GM19452 (cell line): ENCODE measurements around the gene LYZL6.
"Not testable (repeated sequence)": the region's sequence is repeated elsewhere in the genome, so short reads cannot be mapped to it uniquely, and the experiment has no call there.

ENCODE experiments used
- ATAC-seq: cut with Tn5 transposase; IDR thresholded peaks from one replicate; pipeline ENCODE4 v1.9.1; 2021; ENCODE audit not compliant: unreplicated experiment

LYZL6 gene

DNA sequence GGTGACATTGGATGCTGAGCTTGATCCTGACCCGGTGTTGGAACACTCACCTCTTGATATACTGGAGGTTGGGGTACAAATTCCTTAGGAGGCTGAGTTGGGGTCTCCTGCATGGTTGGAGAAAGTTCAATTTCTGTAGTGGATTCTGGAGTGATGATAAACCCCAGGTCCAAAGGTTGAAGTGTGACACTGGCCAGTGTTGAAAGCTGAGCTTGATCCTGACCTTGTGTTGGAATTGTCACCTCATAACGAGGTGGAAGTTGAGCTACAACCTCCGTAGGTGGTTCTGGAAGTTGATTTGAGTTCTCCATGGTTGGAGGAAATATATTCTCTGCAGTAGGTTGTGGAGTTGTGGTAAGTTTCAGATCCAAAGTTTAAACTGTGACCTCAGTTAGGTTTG is 34.1 kb downstream of the LYZL6 start:
- ATAC-seq: no peak

DNA sequence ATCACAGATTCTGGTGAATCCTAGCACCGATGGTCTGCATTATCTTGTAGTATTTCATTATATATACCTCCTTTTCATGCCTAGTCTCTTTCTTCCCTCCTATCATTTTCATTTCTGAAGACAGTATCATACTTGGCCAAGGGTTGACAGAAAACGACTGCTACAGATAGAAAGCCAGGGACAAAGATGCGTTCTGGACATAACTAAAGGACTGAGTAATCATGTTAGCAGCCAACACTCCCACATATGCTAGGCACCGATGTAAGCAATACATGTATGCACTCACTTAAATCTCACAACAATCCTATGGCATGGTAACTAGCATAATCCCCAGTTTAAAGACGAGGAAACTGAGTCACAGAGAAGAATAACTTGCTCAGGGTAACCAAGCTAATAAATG is 35.8 kb downstream of the LYZL6 start:
- no peak for ATAC-seq

GRCh38 chr17:35906926-35907637 is 36.4 kb downstream of the LYZL6 start:
- ATAC-seq: no peak

- ATAC-seq: no peak
Observed at GRCh38 chr17:35906191-35906925, 37.2 kb downstream of the LYZL6 start.

DNA sequence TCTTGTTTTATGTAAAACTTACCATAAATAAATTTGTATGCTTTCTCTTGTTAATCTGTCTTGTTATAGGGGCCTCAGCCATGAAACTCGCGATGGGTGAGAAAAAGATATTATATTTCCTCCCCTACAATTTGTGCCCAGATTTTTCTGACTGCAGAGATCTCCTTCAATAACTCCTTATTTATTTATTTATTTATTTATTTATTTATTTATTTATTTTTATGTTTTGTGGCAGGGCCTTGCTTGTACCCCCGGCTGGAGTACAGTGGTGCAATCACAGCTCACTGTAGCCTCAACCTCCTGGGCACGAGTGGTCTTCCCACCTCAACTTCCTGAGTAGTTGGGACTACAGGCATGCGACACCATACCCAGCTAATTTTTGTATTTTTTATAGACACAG is 40.1 kb downstream of the LYZL6 start:
- no peak for ATAC-seq

GRCh38 chr17:35901631-35902175 is 41.8 kb downstream of the LYZL6 start:
- ATAC-seq: no peak

DNA sequence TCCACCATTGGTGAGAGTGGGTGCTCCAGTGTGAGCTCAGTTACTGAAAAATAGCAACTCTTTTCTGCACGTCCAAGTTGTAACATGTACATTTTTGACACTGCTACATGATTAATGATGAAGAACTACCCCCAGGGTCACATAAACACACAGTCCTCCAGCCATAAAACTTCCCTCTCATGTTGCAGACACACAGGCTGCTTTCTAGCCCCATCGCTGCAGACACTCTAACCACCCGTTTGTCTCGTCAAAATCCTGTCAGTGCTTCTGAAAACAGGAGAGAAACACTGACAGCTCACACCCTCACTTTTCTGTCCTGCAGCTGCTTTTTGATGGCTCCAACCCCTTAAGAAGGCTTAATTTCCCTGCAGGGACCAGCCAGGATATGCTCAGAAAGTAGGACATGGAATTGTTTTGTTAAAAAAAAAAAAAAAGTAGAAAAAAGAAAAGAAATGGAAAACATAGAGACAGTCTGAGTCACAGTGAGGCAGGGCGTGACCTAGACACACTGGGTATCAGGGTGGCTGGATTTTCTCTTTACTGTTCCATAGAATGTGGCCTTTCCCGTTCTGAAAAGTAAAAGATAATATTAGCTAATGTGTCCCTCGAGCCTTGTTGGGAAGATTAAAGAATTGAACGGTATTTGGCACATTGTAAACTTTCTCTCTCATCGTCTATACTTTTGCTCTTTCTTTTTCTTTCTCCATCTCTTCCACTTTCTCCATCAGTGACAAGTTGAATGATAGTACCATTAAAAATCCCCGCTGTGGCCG is 42.6 kb downstream of the LYZL6 start:
- ATAC-seq: no peak

DNA sequence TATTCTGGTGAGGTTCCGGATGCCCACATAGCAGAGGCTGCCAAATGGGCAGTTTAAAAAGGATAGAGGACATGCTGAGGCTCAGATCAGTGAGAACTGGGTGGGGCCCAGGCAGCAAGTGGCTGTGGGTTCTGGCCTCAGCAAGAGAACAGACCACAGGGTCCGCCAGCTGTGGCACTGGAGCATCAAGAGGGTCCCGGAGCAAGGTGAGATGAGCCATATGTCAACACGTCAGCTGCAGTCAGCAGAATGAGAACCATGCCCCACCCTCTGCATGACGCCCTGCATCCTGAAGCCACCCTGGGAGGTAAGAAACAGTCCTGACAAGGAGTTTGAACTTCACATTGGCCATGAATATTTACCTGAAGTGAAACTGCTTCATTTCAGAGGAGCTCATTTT is 43.2 kb downstream of the LYZL6 start:
- no peak for ATAC-seq

- no peak for ATAC-seq
Observed at GRCh38 chr17:35898283-35899070, 45.0 kb downstream of the LYZL6 start.

- ATAC-seq: not testable (repeated sequence)
Observed at GRCh38 chr17:35897772-35898171, 45.7 kb downstream of the LYZL6 start.

DNA sequence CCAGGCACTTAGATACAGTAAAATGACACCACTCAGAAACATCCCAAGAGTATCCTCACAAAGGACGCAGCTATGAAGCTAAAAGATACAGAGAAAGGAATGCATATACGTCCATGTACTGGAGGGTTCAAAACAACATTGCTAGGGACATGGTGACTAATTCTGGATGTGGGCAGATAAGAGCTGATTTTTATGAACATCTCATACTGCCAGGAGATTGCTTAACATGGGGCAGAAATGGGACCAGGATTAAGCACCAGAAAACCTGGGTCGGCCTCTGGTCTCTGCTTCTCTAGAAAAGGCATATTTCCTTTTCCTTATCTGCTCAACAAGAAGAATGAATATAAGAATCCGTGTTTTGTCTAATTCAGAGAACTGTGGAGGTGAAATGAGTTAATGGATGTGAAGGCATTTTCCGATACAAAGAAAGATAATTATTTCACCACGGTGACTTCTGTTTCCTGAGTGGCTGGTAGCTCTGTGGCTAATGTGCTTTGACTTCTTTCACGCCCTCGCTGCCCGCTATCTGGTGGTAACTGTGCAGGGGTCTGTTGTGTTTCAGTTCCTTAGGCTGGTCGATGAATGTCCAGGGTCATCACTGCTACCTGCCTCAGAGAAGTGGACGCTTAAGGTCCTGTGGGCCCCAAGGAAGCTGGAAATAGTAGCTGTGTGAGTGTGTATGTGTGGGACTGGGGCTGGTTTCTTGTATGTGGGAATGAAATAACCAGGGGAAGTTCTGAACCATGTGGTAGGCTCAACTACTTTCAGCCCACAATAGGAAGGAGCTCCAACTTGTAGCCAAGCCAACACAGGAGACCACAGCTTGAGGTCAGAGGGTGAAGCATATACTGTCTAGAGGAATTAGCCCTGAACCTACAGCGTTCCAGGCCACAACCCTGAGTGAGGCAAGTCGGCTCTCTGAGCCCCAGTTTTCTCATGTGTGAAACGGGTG is 47.6 kb downstream of the LYZL6 start:
- ATAC-seq: no peak

GRCh38 chr17:35894206-35894605 is 49.3 kb downstream of the LYZL6 start:
- ATAC-seq: no peak

- no peak for ATAC-seq
Observed at GRCh38 chr17:35893751-35894150, 49.8 kb downstream of the LYZL6 start.

- no peak for ATAC-seq
Observed at GRCh38 chr17:35892091-35893035, 51.1 kb downstream of the LYZL6 start.

- no peak for ATAC-seq
Observed at GRCh38 chr17:35891269-35891668, 52.2 kb downstream of the LYZL6 start.

- peak; percentile 59 for ATAC-seq
Observed at GRCh38 chr17:35890774-35891155, 52.7 kb downstream of the LYZL6 start.

DNA sequence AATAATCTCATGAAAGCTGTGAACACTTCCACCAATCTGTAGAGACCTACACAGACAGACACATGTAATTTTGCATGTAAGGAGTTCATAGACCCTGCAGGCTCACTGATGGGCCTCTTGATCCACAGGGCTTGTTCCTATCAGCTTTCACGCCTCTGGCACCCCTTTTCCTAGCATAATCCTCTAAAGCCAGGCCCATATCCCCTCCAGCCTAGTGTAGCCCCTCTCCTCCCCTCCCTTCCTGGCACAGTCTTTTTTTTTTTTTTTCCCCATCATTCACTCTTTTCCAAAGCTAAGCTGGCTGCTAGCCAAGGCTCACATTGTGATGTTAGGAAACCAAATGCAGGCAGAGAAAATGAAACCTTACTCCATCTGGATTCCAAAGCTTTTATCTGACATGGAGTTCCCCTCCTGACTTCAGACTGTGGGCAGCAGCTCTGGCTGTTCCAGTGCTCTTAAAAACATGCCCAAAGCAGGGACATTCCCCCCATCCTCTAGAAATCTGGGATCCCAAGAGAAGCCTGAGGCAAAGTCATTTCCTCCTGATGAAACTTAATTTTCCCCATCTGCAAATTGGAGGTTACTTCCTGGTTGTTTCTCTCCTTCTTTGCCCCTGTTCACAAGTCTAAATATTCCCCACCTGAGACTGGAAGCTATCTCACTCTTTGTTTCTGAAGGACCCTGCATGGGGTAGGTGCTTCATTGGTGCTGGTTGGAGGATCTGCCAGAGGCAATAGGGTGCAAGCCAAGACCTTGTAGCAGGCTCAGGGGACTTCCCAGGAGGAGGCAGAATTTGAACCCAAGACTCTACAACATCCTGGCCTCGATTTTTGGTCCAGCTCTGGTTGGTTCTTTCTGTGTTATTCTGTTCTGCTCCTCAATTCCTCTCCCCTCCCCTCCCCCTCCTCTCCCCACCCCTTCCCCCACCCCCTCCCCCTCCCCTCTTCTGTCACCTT is 53.4 kb downstream of the LYZL6 start:
- ATAC-seq: no peak
